IPS DF 4.7 (cell line): ENCODE results near the gene RRP12.
A peak's percentile ranks its signal among the peaks of the same experiment; 100 is the strongest.
"Not testable (repeated sequence)": the region's sequence is repeated elsewhere in the genome, so short reads cannot be mapped to it uniquely, and the experiment has no call there.

Source experiments
- DNase-seq: peaks from one replicate; pipeline ENCODE4 v3.0.0-alpha.2; 2013; ENCODE audit warnings: low spot score; ENCODE audit errors: extremely low read depth

RRP12 gene

DNA sequence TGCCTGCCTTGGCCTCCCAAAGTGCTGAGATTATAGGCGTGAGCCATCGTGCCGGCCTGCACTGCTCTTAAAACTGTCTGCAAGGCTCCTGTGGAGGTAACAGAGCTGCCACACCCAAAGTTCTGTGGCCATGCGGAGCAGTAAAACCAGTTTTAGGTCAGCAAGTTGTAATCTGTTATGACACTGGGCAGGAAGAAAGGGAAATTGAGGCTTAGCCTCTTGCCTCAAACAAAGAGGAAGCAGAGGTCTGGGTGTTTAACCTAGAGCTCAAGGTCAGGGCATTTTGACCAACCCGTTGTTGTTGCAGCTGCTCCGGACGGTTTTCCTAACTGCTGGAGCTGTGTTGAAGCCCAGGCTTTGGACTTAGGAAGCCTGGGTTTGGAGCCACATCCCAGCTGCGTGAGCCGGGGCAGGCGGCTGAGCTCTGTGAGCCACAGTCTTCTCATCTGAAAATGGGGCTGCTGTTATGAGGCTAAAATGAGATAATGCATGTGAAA lies 7.4 kb upstream of the RRP12 start:
- no peak for DNase-seq

DNA sequence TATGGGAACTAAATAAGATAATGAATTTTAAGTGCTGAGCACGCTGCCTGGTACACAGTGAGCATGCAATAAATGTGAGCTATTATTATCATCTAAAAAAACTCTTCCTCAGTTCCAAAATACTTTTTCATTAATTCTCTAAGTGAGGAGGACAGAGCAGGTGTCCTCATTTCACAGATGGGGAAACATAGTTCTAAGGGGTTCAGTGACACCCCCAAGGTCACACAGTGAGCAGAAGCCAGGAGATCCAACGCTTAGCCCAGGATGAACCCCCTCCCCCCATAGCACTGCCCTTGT lies 6.8 kb upstream of the RRP12 start:
- DNase-seq, result no peak

DNA sequence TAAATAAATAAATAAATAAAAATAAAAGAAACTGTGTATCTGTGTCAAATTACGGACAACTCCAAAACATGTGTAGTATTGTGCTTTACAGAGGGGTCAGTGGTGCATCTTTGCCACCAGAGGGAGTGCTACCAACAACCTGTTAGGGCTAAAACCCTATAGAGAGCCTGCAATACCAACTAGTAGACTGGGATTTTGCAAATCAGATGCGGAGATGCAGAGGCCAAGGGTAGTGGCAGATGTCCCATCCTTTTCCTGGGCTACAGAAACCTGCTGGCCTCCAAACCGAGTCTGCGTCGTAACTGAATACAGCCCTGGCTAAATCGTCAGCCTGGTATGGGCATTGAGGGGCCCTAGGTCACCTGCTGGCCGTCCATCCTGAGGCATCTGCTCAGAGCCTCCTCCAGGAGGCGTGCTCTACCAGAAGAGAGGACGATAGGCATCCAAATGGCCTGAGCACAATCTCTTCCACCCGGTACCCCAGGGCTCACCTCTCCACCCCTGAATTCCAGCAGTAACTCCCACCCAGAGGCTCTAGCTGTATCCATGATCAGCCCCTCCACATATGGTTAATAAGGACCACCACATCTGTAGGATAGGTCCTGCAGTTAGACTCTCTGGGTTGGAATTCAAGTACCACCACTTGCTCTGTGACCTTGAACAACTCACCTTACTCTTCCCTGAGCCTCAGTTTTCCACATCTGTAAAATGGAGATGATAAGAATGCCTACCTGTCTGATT lies 6.2 kb upstream of the RRP12 start:
- peak; percentile 78 for DNase-seq

DNA sequence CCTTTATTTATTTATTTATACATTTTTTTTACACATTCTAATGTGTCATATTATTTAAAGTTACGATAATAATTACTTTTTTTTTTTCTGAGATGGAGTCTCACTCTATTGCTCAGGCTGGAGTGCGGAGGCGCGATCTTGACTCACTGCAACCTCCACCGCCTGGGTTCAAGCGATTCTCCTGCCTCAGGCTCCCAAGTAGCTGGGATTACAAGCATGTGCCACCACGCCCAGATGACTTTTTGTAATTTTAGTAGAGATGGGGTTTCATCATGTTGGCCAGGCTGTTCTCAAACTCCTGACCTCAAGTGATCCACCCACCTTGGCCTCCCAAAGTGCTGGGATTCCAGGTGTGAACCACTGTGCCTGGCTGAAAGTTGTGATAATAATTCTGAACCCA lies 5.3 kb upstream of the RRP12 start:
- not testable (repeated sequence) for DNase-seq

DNA sequence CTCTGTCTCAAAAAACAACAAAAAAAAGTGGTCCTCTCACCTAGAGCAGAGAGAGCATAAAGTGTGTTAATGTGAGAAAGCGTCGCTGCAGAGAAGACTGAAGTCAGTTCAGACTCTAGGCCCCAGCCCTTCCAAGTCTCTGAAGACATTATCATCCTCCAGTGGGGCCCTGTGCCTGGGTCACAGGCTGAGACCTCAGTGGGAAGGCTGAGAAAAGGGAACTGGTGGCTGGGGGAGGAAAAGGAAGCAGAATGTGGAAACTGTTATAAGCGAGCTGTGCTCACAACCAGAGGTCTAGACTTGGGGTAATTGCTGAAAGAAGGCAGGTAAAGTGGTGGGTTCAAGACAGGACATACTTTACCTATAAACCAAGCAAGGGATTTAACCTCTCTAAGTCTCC lies 4.9 kb upstream of the RRP12 start:
- DNase-seq, result no peak

DNA sequence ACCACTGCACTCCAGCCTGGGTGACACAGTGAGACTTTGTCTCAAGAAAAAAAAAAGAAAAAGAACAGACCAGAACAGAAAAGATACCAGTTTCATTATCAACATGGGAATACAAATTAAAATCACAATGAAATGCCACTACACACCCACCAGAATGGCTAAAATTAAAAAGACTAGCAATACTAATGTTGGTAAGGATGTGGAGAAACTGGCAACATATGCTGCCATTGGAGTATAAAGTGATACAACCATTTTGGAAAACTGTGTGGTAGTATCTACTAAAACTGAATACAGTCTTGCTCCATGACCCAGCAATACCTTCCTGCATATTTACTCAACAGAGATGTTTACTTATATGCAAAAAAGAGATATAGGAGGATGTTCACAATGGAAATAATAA lies 2.9 kb upstream of the RRP12 start:
- no peak for DNase-seq

DNA sequence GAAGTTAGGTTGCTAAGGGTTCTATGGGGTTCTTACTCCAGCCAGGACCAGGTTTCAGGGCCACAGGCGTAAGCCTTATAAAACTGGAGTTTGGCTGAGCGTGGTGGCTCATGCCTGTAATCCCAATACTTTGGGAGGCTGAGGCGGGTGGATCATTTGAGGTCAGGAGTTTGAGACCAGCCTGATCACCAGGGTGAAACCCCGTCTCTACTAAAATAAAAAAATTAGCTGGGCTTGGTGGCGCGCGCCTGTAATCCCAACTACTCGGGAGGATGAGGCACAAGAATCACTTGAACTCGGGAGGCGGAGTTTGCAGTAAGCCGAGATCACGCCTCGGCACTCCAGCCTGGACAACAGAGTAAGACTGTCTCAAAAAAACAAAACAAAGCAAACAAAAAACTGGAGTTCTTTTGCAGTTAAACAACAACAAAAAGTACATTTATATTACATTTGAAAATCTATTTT lies 347 bp upstream of the RRP12 start:
- no peak for DNase-seq

DNA sequence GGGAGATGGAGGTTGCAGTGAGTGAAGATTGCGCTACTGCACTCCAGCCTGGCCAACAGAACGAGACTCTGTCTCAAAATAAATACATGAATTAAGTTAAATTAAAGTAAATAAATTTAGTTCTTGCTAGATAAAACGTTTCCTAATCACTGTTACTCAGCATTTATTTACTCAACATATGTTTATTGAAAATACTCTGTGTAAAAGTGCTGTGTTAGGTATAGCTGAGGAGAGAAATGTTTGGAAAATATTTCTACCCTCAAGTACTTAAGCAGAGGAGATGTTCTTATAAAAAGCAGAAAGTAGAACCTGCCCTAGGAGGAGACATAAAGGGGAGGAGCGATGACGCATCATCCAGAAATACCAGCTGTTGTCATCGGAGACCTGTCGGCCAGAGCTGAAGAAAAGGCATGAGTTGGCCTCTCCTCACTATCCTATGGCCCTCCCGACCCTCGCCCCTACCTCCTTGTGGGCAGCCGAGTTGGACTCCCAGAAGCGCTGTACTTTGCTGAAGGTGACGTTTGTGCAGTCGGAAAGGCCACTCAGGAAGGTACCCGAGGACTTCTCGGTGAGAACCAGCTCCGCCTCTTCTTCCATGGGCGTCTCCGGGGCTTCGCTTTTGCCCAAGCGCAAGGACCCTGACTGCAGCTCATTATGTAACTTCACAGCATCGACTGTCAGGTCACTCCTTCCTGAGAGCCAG lies 1.1 kb downstream of the RRP12 start:
- no peak for DNase-seq

DNA sequence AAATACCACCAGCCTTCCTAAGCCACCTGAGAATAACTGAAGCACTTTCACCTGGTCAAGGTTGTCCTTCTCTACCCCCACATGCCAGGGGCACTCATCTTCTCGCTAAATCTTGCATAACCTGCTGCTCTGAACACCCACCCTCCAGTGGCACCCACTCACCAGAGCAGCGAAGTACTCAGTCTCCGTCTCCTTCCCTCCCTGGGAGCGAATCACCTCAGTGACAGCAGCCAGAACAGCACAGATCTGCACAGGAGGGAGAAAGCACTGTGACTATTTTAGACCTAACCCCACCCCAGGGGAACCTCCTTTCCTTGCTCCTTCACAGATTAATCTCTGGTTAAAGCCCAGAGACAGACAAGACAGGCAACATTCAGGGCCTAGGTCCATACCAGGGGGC lies 5.1 kb downstream of the RRP12 start:
- no peak for DNase-seq

DNA sequence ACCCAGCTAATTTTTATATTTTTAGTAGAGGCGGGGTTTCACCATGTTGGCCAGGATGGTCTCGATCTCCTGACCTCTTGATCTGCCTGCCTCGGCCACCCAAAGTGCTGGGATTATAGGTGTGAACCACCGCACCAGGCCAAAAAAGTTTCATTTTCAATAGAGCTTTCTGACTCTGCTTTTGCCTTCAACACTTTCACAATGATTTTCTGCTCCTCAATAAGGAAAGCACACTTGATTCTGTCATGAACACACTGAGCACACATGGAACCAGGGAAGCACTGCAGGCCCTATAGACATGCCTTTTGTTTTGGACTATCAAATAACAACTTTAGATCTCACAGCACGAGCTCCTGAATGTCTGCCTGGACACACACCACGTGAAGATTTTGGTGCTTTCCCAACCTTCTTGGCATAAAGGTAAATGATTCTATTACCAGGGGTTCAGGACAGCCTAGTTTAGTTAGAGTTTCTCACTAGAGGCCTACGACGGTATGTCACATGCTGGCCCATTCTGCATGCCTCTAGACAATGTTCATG lies 8.0 kb downstream of the RRP12 start:
- DNase-seq, result no peak

DNA sequence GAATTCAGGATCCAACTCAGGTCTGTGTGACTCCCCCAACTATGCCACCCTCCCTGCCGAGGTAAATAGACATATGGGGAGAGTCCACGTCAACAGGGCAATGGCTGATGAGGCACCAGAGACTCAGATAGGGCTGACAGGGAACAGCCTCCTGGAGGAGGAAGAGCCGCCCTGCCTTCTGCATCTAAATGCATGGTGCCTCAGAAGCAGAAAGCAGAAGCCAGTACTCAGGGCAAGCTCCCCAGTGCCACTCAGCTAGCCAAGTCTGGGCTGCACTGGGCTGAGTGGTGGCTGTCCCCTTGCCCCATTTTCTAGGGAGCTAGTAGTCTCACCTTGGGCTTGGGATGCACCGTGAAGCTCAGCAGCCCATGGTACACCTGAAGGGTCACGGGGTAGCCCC lies 11.0 kb downstream of the RRP12 start:
- no peak for DNase-seq

DNA sequence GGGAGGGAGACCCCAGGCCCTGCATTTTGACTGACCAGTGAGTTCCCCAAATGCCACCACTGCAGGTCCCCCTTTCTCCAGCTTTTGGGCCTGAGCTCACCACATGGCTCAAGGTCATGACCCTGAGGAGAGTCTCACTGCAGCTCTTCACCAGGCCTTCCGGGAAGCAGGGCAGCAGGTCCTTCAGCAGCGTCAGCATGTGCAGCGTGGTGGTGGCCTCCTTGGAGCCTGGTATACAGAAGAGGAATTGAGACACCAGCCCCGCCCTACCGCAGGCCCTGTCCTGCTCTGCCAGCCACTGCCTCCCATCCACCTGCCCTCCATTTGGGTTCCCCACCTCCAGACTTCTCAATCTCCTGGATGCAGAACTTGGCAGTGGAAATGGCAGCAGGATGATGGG lies 13.0 kb downstream of the RRP12 start:
- DNase-seq, result no peak

DNA sequence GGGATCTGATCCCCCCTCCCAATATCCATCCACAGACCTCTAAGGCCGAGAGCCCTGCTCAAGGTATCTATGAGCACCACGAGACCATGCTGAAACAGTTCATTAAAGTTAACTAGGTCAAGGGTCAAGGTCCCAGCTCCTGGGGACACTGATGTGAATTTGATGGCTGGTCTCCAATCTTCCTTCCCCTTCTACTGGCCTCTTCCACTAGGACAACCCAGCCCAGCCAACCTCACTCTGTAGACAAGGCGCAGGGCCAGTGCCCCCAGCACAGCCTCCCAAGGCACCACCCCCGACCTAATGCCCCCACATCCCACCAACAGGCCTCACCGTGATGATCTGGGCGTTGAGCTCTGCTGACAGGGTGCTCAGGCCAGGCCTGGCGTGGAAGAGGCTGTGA lies 15.6 kb downstream of the RRP12 start:
- DNase-seq, result no peak

DNA sequence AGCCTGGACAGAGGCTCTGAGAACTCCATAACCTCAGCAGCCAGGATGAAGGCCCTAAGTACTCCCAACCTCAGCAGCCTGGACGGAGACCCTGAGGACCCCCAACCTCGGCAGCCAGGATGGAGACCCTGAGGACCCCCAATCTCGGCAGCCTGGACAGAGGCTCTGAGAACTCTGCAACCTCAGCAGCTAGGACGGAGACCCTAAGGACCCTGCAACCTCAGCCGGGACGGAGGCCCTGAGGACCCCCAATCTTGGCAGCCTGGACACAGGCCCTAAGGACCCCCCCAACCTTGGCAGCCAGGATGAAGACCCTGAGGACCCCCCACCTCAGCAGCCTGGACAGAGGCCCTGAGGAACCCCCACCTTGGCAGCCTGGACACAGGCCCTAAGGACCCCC lies 16.5 kb downstream of the RRP12 start:
- no peak for DNase-seq

DNA sequence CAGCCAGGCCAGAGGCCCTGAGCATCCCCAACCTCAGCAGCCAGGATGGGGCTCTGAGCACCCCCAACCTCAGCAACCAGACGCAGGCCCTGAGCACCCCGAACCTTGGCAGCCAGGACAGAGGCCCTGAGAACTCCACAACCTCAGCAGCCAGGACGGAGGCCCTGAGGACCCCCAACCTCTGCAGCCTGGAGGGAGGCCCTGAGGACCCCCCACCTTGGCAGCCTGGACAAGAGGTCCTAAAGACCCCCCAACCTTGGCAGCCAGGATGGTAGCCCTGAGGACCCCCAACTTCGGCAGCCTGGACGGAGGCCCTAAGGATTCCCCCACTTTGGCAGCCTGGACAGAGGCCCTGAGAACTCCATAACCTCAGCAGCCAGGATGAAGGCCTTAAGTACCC lies 17.0 kb downstream of the RRP12 start:
- DNase-seq, result no peak

DNA sequence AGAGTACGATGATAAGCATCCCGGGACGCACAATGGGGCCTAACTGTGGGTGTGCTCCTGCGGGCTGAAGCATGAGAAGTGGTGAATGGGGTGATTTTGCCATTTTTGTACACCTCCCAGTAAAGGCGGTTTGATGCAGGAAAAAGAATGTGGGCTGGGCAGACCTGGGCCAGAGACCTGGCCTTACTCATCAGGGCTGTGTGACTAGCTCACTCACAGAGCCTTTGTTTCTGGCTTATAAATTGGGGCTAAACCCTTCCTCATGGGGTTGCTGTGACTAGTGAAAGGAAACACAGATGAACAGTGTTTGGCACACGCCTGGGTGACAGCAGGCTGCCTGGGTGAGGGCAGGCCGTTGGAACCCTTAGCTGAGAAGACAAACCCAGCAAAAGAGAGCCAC lies 18.0 kb downstream of the RRP12 start:
- no peak for DNase-seq

DNA sequence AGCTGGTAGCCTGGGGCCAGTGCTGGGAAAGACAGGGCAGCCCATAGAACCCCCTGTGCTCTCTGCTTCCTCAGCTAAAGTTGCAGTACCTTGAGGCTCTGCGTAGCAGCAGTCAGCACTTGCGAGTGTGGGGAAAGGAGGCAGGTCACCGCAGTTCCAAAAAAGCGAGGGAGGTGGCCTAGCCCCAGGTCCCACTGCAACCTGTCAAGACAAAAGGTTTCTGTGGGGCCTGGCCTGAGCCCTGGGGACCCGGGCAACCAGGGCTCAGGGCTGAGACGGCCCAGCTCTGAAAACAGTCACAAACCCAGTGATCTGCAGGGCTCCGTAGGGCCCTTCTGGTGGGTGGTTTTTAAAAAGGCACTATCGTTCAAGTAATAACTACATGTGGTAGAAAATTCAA lies 19.5 kb downstream of the RRP12 start:
- no peak for DNase-seq

DNA sequence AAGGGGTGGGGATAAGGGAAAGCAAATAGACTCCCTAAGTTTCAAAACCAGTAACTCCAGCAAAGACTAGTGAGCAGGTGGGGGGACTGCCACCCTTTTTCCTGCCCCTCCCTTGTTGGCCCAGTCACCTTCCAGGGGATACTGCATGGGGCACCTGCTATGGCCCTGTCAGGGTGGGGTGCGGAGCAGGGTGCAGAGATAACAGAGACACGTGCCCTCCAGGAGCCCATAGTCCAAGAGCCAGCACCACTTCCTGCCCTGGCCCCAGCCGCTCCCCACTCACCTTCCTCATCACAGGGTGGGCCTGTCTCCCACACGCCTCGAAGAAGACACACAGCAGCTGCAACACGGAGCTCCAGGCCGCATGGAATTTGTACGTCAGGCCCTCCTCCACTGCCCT lies 20.6 kb downstream of the RRP12 start:
- no peak for DNase-seq

DNA sequence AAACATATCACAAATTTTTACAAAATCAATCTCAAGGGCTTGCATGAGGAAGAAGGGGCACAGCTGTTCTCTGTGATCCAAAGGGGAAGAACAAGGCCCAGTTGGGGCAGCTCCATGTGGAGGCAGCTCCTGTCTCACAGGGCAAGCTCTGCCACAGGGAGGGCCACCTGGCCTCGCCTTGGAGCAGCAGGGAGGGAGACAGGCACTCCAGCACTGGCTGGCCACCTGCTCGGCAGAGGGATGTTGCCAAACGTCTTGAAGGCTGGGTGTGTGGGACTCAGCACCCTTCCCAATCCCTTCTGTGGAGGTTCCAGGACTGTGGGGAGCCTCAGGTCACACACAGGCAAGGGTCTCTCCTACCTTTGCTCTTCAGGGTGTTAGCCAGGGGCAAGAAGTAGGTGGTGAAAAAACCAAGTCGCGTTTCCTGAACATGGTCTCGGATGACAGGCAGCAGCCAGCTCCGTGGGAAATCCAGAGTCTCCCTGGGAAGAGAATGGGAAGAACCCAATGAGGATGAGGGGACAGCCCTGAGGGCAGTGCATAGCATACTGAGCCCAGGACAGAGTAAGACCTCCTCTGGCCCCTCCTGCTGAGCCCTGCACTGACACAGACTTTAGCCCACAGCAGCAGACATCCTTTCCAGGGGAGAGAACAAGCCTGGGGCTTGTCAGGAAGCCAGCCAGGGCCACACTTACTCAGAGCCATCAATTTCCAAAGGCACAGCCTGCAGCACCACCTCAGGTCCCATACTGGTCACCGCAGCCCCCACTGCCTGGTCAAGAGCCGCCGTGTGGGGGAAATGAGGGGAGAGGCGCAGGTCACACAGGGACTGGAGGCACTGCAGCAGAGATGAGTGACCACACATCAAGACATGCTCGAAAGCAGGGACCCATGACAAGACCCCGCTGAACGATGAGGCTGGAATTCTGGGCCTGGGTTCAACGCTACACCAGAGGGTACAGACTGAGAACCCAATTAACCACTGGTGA lies 21.9 kb downstream of the RRP12 start:
- DNase-seq, result no peak

DNA sequence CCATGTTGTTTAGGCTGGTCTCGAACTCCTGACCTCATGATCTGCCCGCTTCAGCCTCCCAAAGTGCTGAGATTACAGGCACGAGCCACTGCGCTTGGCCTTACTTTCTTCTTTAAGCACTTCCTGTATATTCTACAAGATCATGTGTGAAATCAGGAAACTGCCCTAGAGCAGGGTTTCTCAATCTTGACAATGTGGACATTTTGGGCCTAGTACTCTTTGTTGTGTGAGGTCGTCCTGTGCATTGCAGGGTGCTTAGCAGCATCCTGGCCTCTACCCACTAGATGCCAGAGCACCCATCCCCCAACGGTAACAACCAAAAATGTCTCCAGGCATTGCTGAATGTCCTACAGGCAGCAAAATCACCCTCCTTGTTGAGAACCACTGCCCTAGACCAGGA lies 24.7 kb downstream of the RRP12 start:
- no peak for DNase-seq

DNA sequence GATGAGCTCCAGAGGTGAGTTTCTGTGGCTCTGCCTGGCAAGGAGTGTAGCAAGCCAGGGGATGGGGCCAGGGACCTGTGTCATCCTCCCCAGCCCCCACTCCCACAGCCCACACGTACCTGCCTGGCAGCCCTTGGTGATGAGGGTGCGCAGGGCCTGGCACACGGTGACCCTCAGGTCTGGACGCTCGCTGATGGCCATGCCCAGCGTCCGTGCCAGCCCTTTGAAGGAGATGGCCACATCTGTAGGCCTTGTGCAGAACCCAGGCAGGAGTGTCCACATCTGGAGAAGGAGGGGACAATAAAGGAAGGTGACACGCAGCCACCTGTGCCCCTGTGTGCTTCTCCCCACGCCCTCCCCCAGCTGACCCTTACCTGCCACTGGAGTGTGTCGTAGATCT lies 27.7 kb downstream of the RRP12 start:
- DNase-seq, result no peak
